H1 (cell line): ENCODE measurements around the gene ME3. TPM values are rescaled to one million over a fixed set of nuclear protein-coding genes. Genes with fewer than 3 reads are reported as not detected.

Source experiments
- CTCF ChIA-PET: fragments of 300-600 bp; sonication (Branson Sonifier 250); formaldehyde crosslinking; loops from one replicate; lab custom pipeline; 2021; ENCODE audit not compliant: partially characterized antibody; lab: Charles Lee
- POLR2A ChIA-PET: fragments of 300-600 bp; sonication (Branson Sonifier 250); formaldehyde crosslinking; loops from one replicate; lab custom pipeline; 2021; ENCODE audit warnings: inconsistent platforms; ENCODE audit not compliant: partially characterized antibody; lab: Charles Lee
- DNase-seq, 2 experiments: peaks; one replicate each; pipeline versions ENCODE4 v3.0.0 to v3.0.0-alpha.2; 2010 to 2022; ENCODE audit warnings: low spot score in 2 of 2, low read depth in 1 of 2, mixed read lengths in 1 of 2
- FAIRE-seq: peaks from 2 replicates; lab custom pipeline; 2011; peaks lifted over from hg19 to GRCh38; lab: Jason Lieb, UNC
- H2AFZ ChIP-seq: 2 replicates; pipeline ENCODE4 v1.8.1; 2012; ENCODE audit warnings: low read length, inconsistent platforms
- H2AK5ac ChIP-seq: 2 replicates; pipeline ENCODE4 v1.6.1; 2013; ENCODE audit warnings: low read depth, low read length
- H2BK120ac ChIP-seq: replicated peaks from 2 replicates; pipeline ENCODE3; 2013; ENCODE audit warnings: low read depth, low read length, inconsistent platforms
- H2BK12ac ChIP-seq: 2 replicates; pipeline ENCODE4 v1.6.1; 2013; ENCODE audit warnings: low read depth, low read length
- H2BK15ac ChIP-seq: 2 replicates; pipeline ENCODE4 v1.6.1; 2013; ENCODE audit warnings: low read length
- H2BK20ac ChIP-seq: 2 replicates; pipeline ENCODE4 v1.6.1; 2013; ENCODE audit warnings: low read length
- H2BK5ac ChIP-seq: 2 replicates; pipeline ENCODE4 v1.6.1; 2013; ENCODE audit warnings: low read depth, low read length
- H3K14ac ChIP-seq: 2 replicates; pipeline ENCODE4 v1.6.1; 2013; ENCODE audit warnings: inconsistent platforms; ENCODE audit not compliant: insufficient read length
- H3K18ac ChIP-seq: 2 replicates; pipeline ENCODE4 v1.6.1; 2013; ENCODE audit warnings: low read length; ENCODE audit errors: extremely low read depth
- H3K23ac ChIP-seq: 2 replicates; pipeline ENCODE4 v1.6.1; 2013; ENCODE audit warnings: inconsistent platforms; ENCODE audit not compliant: insufficient read length
- H3K23me2 ChIP-seq: 2 replicates; pipeline ENCODE4 v1.6.1; 2013; ENCODE audit warnings: low read depth, low read length
- H3K27ac ChIP-seq: 2 replicates; pipeline ENCODE4 v1.6.1; 2011; ENCODE audit warnings: low read depth, low read length, inconsistent platforms
- H3K27me3 ChIP-seq, 4 experiments: replicated peaks in 1 of 4; 1 replicate in 1 of 4; 2 replicates in 3 of 4; pipeline versions ENCODE4 v1.6.1 to v1.8.1; 2011 to 2013; ENCODE audit warnings: low read length in 3 of 4, mild to moderate bottlenecking in 3 of 4, inconsistent platforms in 2 of 4, mixed read lengths in 2 of 4, moderate library complexity in 1 of 4; ENCODE audit not compliant: control insufficient read depth in 3 of 4, insufficient read depth in 3 of 4; ENCODE audit errors: extremely low read depth in 1 of 4
- H3K36me3 ChIP-seq, 4 experiments: 2 replicates each; pipeline versions ENCODE4 v1.6.1 to v1.8.1; 2011 to 2013; ENCODE audit warnings: mild to moderate bottlenecking in 4 of 4, low read length in 3 of 4, moderate library complexity in 2 of 4, control low read depth in 1 of 4, inconsistent platforms in 1 of 4; ENCODE audit not compliant: insufficient read depth in 4 of 4, control insufficient read depth in 2 of 4
- H3K4ac ChIP-seq: replicated peaks from 2 replicates; pipeline ENCODE3; 2013; ENCODE audit warnings: low read length, low read depth, mixed read lengths, inconsistent platforms; ENCODE audit not compliant: insufficient read length
- H3K4me1 ChIP-seq, 4 experiments: replicated peaks in 1 of 4; 1 replicate in 1 of 4; 2 replicates in 3 of 4; pipeline versions ENCODE4 v1.6.1 to v1.8.1; 2011 to 2013; ENCODE audit warnings: low read length in 3 of 4, inconsistent platforms in 2 of 4, mixed read lengths in 1 of 4; ENCODE audit not compliant: insufficient read depth in 4 of 4, control insufficient read depth in 3 of 4
- H3K4me2 ChIP-seq, 2 experiments: 2 replicates each; pipeline versions ENCODE4 v1.6.1 to v1.8.1; 2011 to 2013; ENCODE audit warnings: low read depth in 2 of 2, low read length in 2 of 2, control low read depth in 1 of 2, inconsistent platforms in 1 of 2, mild to moderate bottlenecking in 1 of 2; ENCODE audit not compliant: insufficient read depth in 1 of 2
- H3K4me3 ChIP-seq, 4 experiments: fragments of 200-600, 300-600 bp in 1 of 4; sonication (generic), shearing (Covaris generic), sonication (Bioruptor Twin) in 1 of 4; 2 replicates each; pipeline versions ENCODE4 v1.5.1 to v1.8.1; 2011 to 2016; ENCODE audit warnings: low read length in 4 of 4, low read depth in 3 of 4, control low read depth in 2 of 4, inconsistent platforms in 2 of 4, mild to moderate bottlenecking in 2 of 4, mixed read lengths in 1 of 4, moderate library complexity in 1 of 4; ENCODE audit not compliant: insufficient read depth in 2 of 4; ENCODE audit errors: extremely low read depth in 1 of 4
- H3K56ac ChIP-seq: replicated peaks from 2 replicates; pipeline ENCODE3; 2013; ENCODE audit warnings: low read depth, mild to moderate bottlenecking, mixed read lengths, low read length, inconsistent platforms; ENCODE audit not compliant: insufficient read length
- H3K79me1 ChIP-seq: 2 replicates; pipeline ENCODE4 v1.6.1; 2013; ENCODE audit warnings: low read depth, low read length, control low read depth
- H3K79me2 ChIP-seq, 2 experiments: 2 replicates each; pipeline versions ENCODE4 v1.6.1 to v1.8.1; 2012 to 2013; ENCODE audit warnings: low read length in 2 of 2, mild to moderate bottlenecking in 2 of 2, inconsistent platforms in 1 of 2; ENCODE audit not compliant: insufficient read depth in 2 of 2, control insufficient read depth in 1 of 2
- H3K9ac ChIP-seq, 4 experiments: replicated peaks in 1 of 4; 1 replicate in 1 of 4; 2 replicates in 3 of 4; pipeline versions ENCODE4 v1.6.1 to v1.8.1; 2011 to 2013; ENCODE audit warnings: low read depth in 3 of 4, low read length in 3 of 4, control low read depth in 2 of 4, mild to moderate bottlenecking in 2 of 4, moderate library complexity in 2 of 4, inconsistent platforms in 1 of 4; ENCODE audit errors: extremely low read depth in 1 of 4
- H3K9me3 ChIP-seq, 2 experiments: 2 replicates each; pipeline versions ENCODE4 v1.6.1 to v1.8.1; 2012 to 2013; ENCODE audit warnings: mild to moderate bottlenecking in 2 of 2, moderate library complexity in 2 of 2, control low read depth in 1 of 2, inconsistent platforms in 1 of 2, low read depth in 1 of 2, low read length in 1 of 2, mixed read lengths in 1 of 2; ENCODE audit not compliant: insufficient read depth in 2 of 2
- H4K20me1 ChIP-seq, 2 experiments: replicated peaks in 1 of 2; 2 replicates each; pipeline versions ENCODE3 to v1.8.1; 2011 to 2013; ENCODE audit warnings: inconsistent platforms in 2 of 2, low read length in 2 of 2, mild to moderate bottlenecking in 1 of 2; ENCODE audit not compliant: insufficient read depth in 2 of 2, control insufficient read depth in 1 of 2
- H4K5ac ChIP-seq: 2 replicates; pipeline ENCODE4 v1.6.1; 2013; ENCODE audit warnings: low read length, low read depth, mixed read lengths, inconsistent platforms; ENCODE audit not compliant: insufficient read length
- H4K8ac ChIP-seq: 2 replicates; pipeline ENCODE4 v1.8.0; 2013; ENCODE audit warnings: mild to moderate bottlenecking, moderate library complexity, low read length, inconsistent platforms; ENCODE audit not compliant: insufficient read depth; ENCODE audit errors: extremely low read depth
- H4K91ac ChIP-seq: replicated peaks from 2 replicates; pipeline ENCODE3; 2013; ENCODE audit warnings: low read length, mixed read lengths, inconsistent platforms; ENCODE audit not compliant: insufficient read length
- ASH2L ChIP-seq: fragments of 200-600, 300-600 bp; sonication (generic); IDR thresholded peaks from one replicate; pipeline ENCODE4 v1.7.1; 2017; ENCODE audit warnings: low read length
- CHD1 ChIP-seq: IDR thresholded peaks from 2 replicates; pipeline ENCODE4 v1.6.1; 2012; ENCODE audit warnings: low read depth, low read length, improper control_type of control experiment
- EP300 ChIP-seq, 2 experiments: IDR thresholded peaks; 1 replicate in 1 of 2; 2 replicates in 1 of 2; pipeline ENCODE4 v1.6.1; 2011 to 2012; ENCODE audit warnings: low read depth in 2 of 2, low read length in 2 of 2, mild to moderate bottlenecking in 2 of 2, borderline replicate concordance in 1 of 2, inconsistent platforms in 1 of 2, moderate library complexity in 1 of 2
- EZH2 ChIP-seq: fragments of 200-600 bp; sonication (generic); IDR thresholded peaks from 2 replicates; pipeline ENCODE4 v1.7.1; 2012; ENCODE audit warnings: low read depth, mild to moderate bottlenecking, moderate library complexity, low read length, inconsistent platforms; ENCODE audit not compliant: severe bottlenecking
- JUND ChIP-seq: IDR thresholded peaks from 2 replicates; pipeline ENCODE4 v1.6.1; 2011; ENCODE audit warnings: mild to moderate bottlenecking, improper control_type of control experiment, low read length
- POLR2AphosphoS5 ChIP-seq: IDR thresholded peaks from 2 replicates; pipeline ENCODE4 v1.6.1; 2011; ENCODE audit warnings: low read depth, low read length
- RXRA ChIP-seq: IDR thresholded peaks from 2 replicates; pipeline ENCODE4 v1.6.1; 2011; ENCODE audit warnings: low read depth, mild to moderate bottlenecking, low read length, moderate library complexity; ENCODE audit not compliant: insufficient read depth
- TAF7 ChIP-seq: optimal IDR thresholded peaks from 2 replicates; pipeline ENCODE3; 2011; ENCODE audit warnings: low read depth, mild to moderate bottlenecking, inconsistent platforms, low read length, moderate library complexity, borderline replicate concordance
- WGBS, 2 experiments: shearing (Covaris generic) in 1 of 2; methylation state at CpG; one replicate each; pipeline versions ENCODE4 v1.1.6 to v1.1.7; 2013 to 2015; ENCODE audit warnings: low lambda C conversion rate in 2 of 2, mixed read lengths in 2 of 2, inconsistent platforms in 1 of 2, low coverage in 1 of 2, missing lambda C conversion rate in 1 of 2; ENCODE audit not compliant: insufficient replicate concordance in 2 of 2, insufficient coverage in 1 of 2, insufficient read length in 1 of 2; ENCODE audit errors: extremely low coverage in 1 of 2, missing lambda C conversion rate in 1 of 2; 5-methylcytosine and 5-hydroxymethylcytosine counted together
- polyA plus RNA-seq, 7 experiments: library from polyadenylated mRNA; depleted of rRNA in 3 of 7; stranded (reverse) in 5 of 7; unstranded in 2 of 7; fragments of >200 nt in 5 of 7; fragments of 200-250 nt in 2 of 7; gene quantifications; 1 replicate in 5 of 7; 2 replicates in 1 of 7; 4 replicates in 1 of 7; pipeline versions ENCODE4 v1.2.1 to v1.2.3, GENCODE V29; 2011 to 2013; ENCODE audit warnings: missing spikeins in 2 of 7, mixed read lengths in 2 of 7
- total RNA-seq: library from RNA; stranded (reverse); fragmentation: NEBNext Ultra II Directional; extraction: Animal tissue kit (Norgen Biotek cat#: 25700); gene quantifications from 2 replicates; pipeline ENCODE4 v1.2.1, GENCODE V29; 2021
- TF ChIP-seq, protein P1 (sequence below): IDR thresholded peaks from 2 replicates; pipeline ENCODE4 v1.6.1; 2012; ENCODE audit warnings: low read length, inconsistent platforms

Gene ME3
- total and polyA plus RNA-seq, 2 of the 8 experiments (the other 6 are each of a cell fraction or from before 2014, with no cell fraction given): 1.5 to 2.8 TPM

DNA sequence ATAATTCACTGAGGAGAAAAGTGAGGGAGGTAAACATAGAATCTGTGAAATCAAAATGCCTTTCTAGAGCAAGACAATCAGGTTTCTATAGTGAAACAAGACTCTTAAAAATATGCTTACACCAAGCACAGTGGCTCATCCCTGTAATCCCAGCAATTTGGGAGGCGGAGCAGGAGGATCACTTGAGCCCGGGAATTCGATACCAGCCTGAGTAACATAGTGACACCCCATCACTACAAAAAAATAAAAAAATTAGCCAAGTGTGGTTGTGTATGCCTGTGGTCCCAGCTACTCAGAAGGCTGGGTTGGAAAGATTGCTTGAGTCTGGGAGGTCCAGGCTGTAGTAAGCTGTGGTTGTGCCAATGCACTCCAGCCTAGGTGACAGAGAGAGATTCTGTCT, 43.2 kb upstream of the ME3 start:
- peaks cover 0 to 1% of the 10 kb centered on the region in 2 experiments for H4K20me1 ChIP-seq
- H3K79me2 ChIP-seq: no peaks in the 10 kb centered on the region
- no peak overlapping the region for H2BK15ac ChIP-seq
- H3K4ac ChIP-seq: no peak overlapping the region
- no peaks in the 10 kb centered on the region for H3K36me3 ChIP-seq
- no peak overlapping the region for H2BK20ac ChIP-seq
- no peak overlapping the region for H2AK5ac ChIP-seq
- ChIA-PET POLR2A (no interaction called here), CTCF (no interaction called here)
- FAIRE-seq (no peak), DNase-seq (no peak)
- H3K56ac ChIP-seq: no peak overlapping the region
- 0 out of 4 replicates have a peak, but pooled peaks cover 0 to under 1% of the 10 kb centered on the region in 2 experiments for H3K9me3 ChIP-seq
- no peak overlapping the region for H2BK5ac ChIP-seq
- no peak overlapping the region for H3K9ac ChIP-seq
- H4K5ac ChIP-seq: no peak overlapping the region
- no peak overlapping the region for H3K4me3 ChIP-seq
- no peak overlapping the region for H2AFZ ChIP-seq
- H3K14ac ChIP-seq: no peak overlapping the region
- no peaks in the 10 kb centered on the region for H3K27me3 ChIP-seq
- H4K8ac ChIP-seq: no peak overlapping the region
- H3K4me1 ChIP-seq: no peaks in the 10 kb centered on the region
- no peak overlapping the region for H4K91ac ChIP-seq
- H2BK120ac ChIP-seq: no peak overlapping the region
- TF ChIP-seq ASH2L (no peak), JUND (no peak), CHD1 (no peak), TAF7 (no peak), RXRA (no peak), EP300 (IDR thresholded peaks at IDR 0.05; ENCODE audit: borderline replicate concordance in 1 of 2, low read depth in 2 of 2, low read length in 2 of 2) (no peak), EZH2 (no peak), POLR2AphosphoS5 (no peak)
- TF ChIP-seq, protein P1, sequence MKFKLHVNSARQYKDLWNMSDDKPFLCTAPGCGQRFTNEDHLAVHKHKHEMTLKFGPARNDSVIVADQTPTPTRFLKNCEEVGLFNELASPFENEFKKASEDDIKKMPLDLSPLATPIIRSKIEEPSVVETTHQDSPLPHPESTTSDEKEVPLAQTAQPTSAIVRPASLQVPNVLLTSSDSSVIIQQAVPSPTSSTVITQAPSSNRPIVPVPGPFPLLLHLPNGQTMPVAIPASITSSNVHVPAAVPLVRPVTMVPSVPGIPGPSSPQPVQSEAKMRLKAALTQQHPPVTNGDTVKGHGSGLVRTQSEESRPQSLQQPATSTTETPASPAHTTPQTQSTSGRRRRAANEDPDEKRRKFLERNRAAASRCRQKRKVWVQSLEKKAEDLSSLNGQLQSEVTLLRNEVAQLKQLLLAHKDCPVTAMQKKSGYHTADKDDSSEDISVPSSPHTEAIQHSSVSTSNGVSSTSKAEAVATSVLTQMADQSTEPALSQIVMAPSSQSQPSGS: no peak
- H3K18ac ChIP-seq: no peak overlapping the region
- WGBS, 2 experiments: 88% methylated on average over 3 of the region's 3 CpGs; no CpG with 5 or more reads in 1 of the 2 experiments
- no peak overlapping the region for H3K4me2 ChIP-seq
- peaks cover 3% of the 10 kb centered on the region; the same call in 1 of the 2 replicates for H3K23me2 ChIP-seq
- no peak overlapping the region for H3K23ac ChIP-seq
- no peak overlapping the region for H2BK12ac ChIP-seq
- no peak overlapping the region for H3K27ac ChIP-seq
- no peaks in the 10 kb centered on the region for H3K79me1 ChIP-seq
